Measurements from ENCODE around the gene GNB5. TPM values are rescaled to one million over a fixed set of nuclear protein-coding genes. Genes with fewer than 3 reads are reported as not detected.
A peak's percentile ranks its signal among the peaks of the same experiment; 100 is the strongest.

GNB5 gene
- total RNA-seq, 4 donors from 2014 or later = 0.60 to 12.7 (median 7.8) TPM

DNA sequence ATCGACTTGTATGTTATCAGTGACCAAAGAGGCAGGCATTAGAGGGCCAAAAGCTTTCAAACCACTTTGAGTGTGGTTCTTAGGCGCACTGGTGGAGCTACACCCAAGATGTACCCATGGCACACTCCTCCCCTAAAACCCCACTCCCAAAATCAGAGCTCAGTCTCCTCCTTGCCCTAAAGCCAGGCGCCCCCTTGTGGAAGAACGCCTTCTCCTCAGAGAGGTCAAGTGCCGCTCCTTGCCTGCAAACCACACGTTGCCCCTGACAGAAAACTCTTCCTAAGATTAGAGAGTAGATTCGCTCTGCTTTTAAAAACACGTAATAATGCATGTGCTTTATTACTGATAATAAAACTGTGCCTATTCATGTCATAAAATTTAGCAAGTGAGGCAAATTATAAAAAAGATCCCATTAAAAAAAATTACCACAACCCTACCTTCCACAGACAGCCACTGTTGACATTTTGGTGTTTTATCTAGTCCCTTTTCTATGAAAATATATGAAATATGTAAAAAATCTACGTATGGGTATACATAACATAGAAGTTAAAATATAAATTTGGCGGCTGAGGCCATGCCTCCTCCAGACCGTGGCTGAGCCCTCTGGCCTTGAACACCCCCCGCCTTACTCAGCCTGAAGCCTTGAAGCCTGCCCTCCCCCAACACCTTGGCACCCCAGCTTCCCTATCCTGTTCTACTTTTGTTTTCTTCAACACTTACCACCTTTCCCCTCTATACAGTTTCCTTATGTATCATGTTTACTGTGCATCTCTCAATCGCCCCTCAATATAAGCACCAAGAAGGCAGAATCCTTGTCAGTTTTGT is 112.1 kb downstream of the GNB5 start:
- TF ChIP-seq, protein P1, sequence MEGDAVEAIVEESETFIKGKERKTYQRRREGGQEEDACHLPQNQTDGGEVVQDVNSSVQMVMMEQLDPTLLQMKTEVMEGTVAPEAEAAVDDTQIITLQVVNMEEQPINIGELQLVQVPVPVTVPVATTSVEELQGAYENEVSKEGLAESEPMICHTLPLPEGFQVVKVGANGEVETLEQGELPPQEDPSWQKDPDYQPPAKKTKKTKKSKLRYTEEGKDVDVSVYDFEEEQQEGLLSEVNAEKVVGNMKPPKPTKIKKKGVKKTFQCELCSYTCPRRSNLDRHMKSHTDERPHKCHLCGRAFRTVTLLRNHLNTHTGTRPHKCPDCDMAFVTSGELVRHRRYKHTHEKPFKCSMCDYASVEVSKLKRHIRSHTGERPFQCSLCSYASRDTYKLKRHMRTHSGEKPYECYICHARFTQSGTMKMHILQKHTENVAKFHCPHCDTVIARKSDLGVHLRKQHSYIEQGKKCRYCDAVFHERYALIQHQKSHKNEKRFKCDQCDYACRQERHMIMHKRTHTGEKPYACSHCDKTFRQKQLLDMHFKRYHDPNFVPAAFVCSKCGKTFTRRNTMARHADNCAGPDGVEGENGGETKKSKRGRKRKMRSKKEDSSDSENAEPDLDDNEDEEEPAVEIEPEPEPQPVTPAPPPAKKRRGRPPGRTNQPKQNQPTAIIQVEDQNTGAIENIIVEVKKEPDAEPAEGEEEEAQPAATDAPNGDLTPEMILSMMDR (IDR thresholded peaks at IDR 0.05) = peak; percentile 80 to 88 (median 83)
- TF ChIP-seq POLR2A (IDR thresholded peaks at IDR 0.05) = no peak
- in situ Hi-C loops (cut with MboI; ENCODE audit: low pct_ligation_motif_present in 1 of 4, low pct_unique_long_range_greater_than_20kb in 1 of 4, low sequenced_read_pairs in 3 of 4) (no loop called here), intact Hi-C loops (cut with DNase I; ENCODE audit: low total_unique reads) (loop anchor here (5.0 to 10.0 kb wide), 2 partner anchors 114 to 192 kb away; no protein-coding TSS in a partner anchor)
- Histone ChIP-seq H3K4me1 (peaks cover 0 to 40% (median 10%) of the 10 kb centered on the region in 4 donors), H3K36me3 (no peaks in the 10 kb centered on the region), H3K27me3 (no peaks in the 10 kb centered on the region), H3K9me3 (no peaks in the 10 kb centered on the region), H3K4me3 (no peak overlapping the region), H3K27ac (no peak overlapping the region)
- 36 to 47% methylated on average over 7 to 13 of the region's 13 CpGs for WGBS, 2 donors (ENCODE audit: low coverage in 1 of 2)
- peak; percentile 88 for DNase-seq

DNA sequence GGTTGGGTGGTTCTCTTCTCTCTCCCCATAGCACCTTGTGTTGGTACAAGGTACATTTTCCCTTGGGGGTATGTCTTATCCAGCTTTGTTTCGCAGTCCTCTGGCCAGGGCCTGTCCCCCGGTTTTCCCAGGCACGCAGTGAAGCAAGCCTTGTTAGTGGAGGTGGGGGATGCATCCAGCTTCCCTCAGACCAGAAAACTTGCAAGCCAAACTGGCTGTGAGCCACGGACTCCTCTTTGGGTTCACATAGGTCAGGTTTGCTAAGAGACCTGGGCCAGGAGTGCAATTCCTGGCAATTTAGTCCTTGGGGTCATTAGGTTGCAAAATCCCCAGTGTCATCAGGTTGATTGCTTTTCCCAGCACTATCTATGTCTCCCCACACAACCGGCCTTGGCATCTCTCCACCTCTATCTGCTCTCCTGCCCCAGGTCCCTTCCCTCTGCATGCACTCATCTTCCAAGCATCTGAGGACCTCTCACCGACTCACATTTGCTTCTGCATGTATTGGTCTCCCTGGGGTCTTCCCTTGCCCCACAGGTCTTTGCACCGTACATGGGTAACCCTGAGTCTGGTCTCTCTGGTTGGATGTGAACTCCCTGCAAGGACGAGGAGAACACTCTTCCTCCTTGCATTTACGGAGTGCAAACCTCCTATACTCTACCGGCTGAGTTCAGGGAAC is 112.9 kb downstream of the GNB5 start:
- TF ChIP-seq, protein P1 (IDR thresholded peaks at IDR 0.05) = no peak
- no peak for TF ChIP-seq EP300 (IDR thresholded peaks at IDR 0.05; ENCODE audit: low read depth)
- no peak for TF ChIP-seq POLR2AphosphoS5 (IDR thresholded peaks at IDR 0.05)
- no peak for TF ChIP-seq POLR2A (IDR thresholded peaks at IDR 0.05)
- in situ Hi-C loops (cut with MboI; ENCODE audit: low pct_ligation_motif_present in 1 of 4, low pct_unique_long_range_greater_than_20kb in 1 of 4, low sequenced_read_pairs in 3 of 4) (no loop called here), intact Hi-C loops (cut with DNase I; ENCODE audit: low total_unique reads) (loop anchor here (5.0 to 10.0 kb wide), 2 partner anchors 114 to 191 kb away; no protein-coding TSS in a partner anchor)
- Histone ChIP-seq H3K4me3 (no peak overlapping the region), H3K27ac (no peak overlapping the region), H3K9me3 (no peaks in the 10 kb centered on the region), H3K4me1 (peaks cover 0 to 34% (median 10%) of the 10 kb centered on the region in 4 donors), H3K36me3 (no peaks in the 10 kb centered on the region), H3K27me3 (no peaks in the 10 kb centered on the region)
- 69 to 100% methylated on average over 2 to 10 of the region's 10 CpGs for WGBS, 2 donors (ENCODE audit: low coverage in 1 of 2)
- no peak for DNase-seq

DNA sequence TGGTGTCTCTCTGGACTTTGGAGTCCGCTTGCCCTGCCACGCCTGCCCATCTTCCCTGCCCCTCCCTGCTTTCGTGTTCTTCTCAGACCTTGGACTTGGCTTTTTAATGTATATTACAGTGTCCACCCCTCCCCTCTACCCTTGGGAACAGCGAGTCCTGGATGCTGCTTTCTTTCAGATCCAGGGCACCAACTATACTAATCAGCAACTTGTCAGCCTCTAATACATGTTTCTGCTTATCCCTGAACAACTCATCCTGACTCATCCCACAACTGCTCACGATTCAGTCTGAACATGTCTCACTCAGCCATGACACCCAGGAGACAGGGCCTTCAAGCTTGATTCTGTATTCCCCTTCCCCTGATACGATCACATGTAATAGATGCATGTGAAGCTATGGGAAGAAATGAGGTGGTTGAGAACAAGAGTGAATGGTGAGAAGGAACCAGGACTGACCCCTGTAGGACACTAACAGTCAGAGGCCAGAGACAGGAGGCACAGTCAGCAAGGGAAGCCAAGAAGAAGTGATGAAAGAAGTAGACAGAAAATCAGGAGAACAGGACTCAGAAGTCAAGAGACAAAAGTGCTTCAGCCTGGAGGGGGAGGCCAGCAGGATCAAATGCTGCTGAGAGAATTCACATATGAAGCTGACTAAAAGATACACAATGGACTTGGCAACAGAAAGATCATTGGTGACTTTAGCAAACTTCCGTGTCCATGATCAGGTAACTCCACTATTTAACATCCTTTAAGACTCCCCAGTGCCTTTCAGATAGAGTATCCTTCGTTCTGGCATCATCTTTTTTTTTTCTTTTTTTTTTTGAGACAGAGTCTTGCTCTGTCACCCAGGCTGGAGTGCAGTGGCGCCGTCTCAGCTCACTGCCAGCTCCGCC is 114.1 kb downstream of the GNB5 start:
- TF ChIP-seq, protein P1 (IDR thresholded peaks at IDR 0.05) = no peak
- TF ChIP-seq POLR2A (IDR thresholded peaks at IDR 0.05) = peak; percentile 13
- TF ChIP-seq EP300 (IDR thresholded peaks at IDR 0.05; ENCODE audit: low read depth) = no peak
- peak in 2 of 3 donors; percentile 44 to 48 for TF ChIP-seq POLR2AphosphoS5 (IDR thresholded peaks at IDR 0.05)
- WGBS, 2 donors (ENCODE audit: low coverage in 1 of 2) = 60 to 76% methylated on average over 8 to 11 of the region's 11 CpGs
- H3K36me3 ChIP-seq = no peaks in the 10 kb centered on the region
- no peak overlapping the region for H3K4me3 ChIP-seq
- in situ Hi-C loops (cut with MboI; ENCODE audit: low pct_ligation_motif_present in 1 of 4, low pct_unique_long_range_greater_than_20kb in 1 of 4, low sequenced_read_pairs in 3 of 4) (no loop called here), intact Hi-C loops (cut with DNase I; ENCODE audit: low total_unique reads) (loop anchor here (5.0 to 10.0 kb wide), 2 partner anchors 112 to 190 kb away; no protein-coding TSS in a partner anchor)
- no peaks in the 10 kb centered on the region for H3K27me3 ChIP-seq
- H3K27ac ChIP-seq = peak overlapping the region in 3 of 4 donors; percentile 30 to 60 (median 32)
- peaks cover 0 to 33% (median 10%) of the 10 kb centered on the region in 4 donors for H3K4me1 ChIP-seq
- no peaks in the 10 kb centered on the region for H3K9me3 ChIP-seq
- peak; percentile 54 for DNase-seq
